Astrocyte of the cerebellum (primary cell): ENCODE measurements around the gene NLRP9.
"Not testable (repeated sequence)": the region's sequence is repeated elsewhere in the genome, so short reads cannot be mapped to it uniquely, and the experiment has no call there.

ENCODE experiments used
- DNase-seq: peaks from one replicate; pipeline ENCODE4 v3.0.0-alpha.2; 2011; ENCODE audit warnings: low read depth
- H3K4me3 ChIP-seq: 2 replicates; pipeline ENCODE4 v1.5.1; 2011; ENCODE audit warnings: mild to moderate bottlenecking, low read depth, low read length, moderate library complexity
- CTCF ChIP-seq: IDR thresholded peaks from 2 replicates; pipeline ENCODE4 v1.5.1; 2012; ENCODE audit warnings: low read length, low read depth, moderate library complexity, mild to moderate bottlenecking; ENCODE audit errors: missing control alignments
- in situ Hi-C: cut with HindIII; loops from 2 replicates; pipeline ENCODE4 v1.10.0; 2017; ENCODE audit warnings: low sequenced_read_pairs

The NLRP9 gene

DNA sequence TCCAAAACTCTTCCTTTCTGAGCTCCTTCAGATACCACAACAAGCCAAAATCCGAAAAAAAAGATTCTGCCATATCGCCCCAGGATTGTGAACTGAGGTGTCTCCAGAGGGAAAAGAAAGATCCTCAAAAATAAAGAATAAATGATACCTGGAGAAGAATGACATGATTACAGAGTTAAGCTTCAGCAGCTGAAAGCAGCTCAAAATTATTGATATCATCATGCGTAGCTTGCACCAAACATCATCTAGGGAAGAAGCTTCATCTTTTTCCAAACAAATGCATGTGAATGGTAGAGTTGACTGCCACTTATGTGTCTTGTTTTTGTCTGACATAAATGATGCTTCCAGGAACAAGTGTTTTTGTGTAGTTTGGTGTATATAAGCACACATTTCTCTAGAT, at the start of gene NLRP9:
Gene NLRP9 (minus strand): TSS at position 101 of the 400 bp plus-strand sequence. CDS start 28 bp downstream, at position 73.
- no peak for TF ChIP-seq CTCF
- no peak for DNase-seq
- no peak within 1 kb of the TSS for H3K4me3 ChIP-seq
- in situ Hi-C loops = no loop called here

- H3K4me3 ChIP-seq = no peak overlapping the region
- TF ChIP-seq CTCF = no peak
- DNase-seq = no peak
- in situ Hi-C loops = no loop called here
Measured at GRCh38 chr19:55781112-55781511, 42.9 kb upstream of the NLRP9 start.

DNA sequence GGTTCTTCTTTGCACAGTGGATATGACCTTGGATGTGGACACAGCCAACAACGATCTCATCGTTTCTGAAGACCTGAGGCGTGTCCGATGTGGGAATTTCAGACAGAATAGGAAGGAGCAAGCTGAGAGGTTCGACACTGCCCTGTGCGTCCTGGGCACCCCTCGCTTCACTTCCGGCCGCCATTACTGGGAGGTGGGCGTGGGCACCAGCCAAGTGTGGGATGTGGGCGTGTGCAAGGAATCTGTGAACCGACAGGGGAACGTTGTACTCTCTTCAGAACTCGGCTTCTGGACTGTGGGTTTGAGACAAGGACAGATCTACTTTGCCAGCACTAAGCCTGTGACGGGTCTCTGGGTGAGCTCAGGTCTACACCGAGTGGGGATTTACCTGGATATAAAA, 40.1 kb upstream of the NLRP9 start:
- in situ Hi-C loops = no loop called here
- no peak for TF ChIP-seq CTCF

GRCh38 chr19:55777528-55777927, 39.3 kb upstream of the NLRP9 start:
- DNase-seq = no peak
- H3K4me3 ChIP-seq = no peak overlapping the region
- TF ChIP-seq CTCF = no peak
- in situ Hi-C loops = no loop called here

More for the DNA sequence above, 40.1 kb upstream of the NLRP9 start:
- H3K4me3 ChIP-seq = no peak overlapping the region
- DNase-seq = no peak

DNA sequence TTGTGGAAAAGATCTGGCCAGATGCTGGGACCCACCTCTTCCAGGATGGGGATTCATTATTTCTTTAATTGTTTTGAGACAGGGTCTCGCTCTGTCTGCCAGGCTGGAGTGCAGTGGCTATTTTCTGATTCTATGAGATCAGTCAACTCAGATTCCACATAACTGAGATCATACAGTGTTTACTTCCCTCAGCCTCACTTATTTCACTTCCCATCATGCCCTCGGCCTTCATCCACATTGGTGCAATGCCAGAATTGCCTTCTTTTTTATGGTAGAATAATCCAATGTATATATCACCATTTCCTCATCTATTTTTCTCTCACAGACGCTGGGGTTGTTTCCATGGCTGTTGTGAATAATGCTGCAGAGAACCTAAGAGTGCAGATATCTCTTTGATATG, 31.4 kb upstream of the NLRP9 start:
- in situ Hi-C loops, DNase-seq, H3K4me3 ChIP-seq: not testable (repeated sequence)

- DNase-seq, in situ Hi-C loops, H3K4me3 ChIP-seq: not testable (repeated sequence)
Measured at GRCh38 chr19:55768818-55769217, 30.6 kb upstream of the NLRP9 start, which contains the start of gene RFPL4AL1. Gene RFPL4AL1 (plus strand): TSS chr19:55769118. CDS start chr19:55771805, 2,687 bp downstream.

DNA sequence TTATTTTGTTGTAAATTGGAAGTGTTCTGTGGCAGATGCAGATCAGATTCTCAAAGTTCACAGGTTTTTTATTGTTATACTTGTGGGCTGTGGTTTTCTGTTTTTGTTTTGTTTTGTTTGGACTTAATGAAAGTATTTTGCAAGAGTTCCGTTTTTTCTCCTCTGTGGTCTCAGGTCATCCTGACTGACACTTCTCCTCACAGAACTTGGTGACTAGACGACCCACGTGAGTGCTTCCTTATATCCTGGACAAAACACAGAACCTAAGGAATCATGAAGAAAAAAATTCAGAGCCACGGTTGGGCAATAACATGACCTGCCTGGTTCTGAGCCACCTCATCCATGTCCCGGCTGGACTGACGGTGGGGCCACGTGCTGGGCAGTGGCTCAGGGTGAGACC, 28.3 kb upstream of the NLRP9 start:
- no peak overlapping the region for H3K4me3 ChIP-seq
- TF ChIP-seq CTCF = no peak
- DNase-seq = no peak
- in situ Hi-C loops = no loop called here

- DNase-seq, H3K4me3 ChIP-seq, in situ Hi-C loops: not testable (repeated sequence)
Measured at GRCh38 chr19:55758797-55759196, 20.6 kb upstream of the NLRP9 start, which contains the start of gene RFPL4A. Gene RFPL4A (plus strand): TSS chr19:55759097. CDS start chr19:55761801, 2,704 bp downstream.

- H3K4me3 ChIP-seq, in situ Hi-C loops: not testable (repeated sequence)
Measured at GRCh38 chr19:55756808-55757207, 18.6 kb upstream of the NLRP9 start.

More at GRCh38 chr19:55756808-55757207, 18.6 kb upstream of the NLRP9 start:
- not testable (repeated sequence) for DNase-seq
